ENCODE measurements around the gene C16orf87.

C16orf87 gene

GRCh38 chr16:46753015-46753414, 78.0 kb downstream of the C16orf87 start:
- DNase-seq = no peak

- DNase-seq = no peak
Measured at GRCh38 chr16:46751381-46751780, 79.6 kb downstream of the C16orf87 start.

- no peak for DNase-seq
Measured at GRCh38 chr16:46748775-46749705, 81.9 kb downstream of the C16orf87 start.

- no peak for DNase-seq
Measured at GRCh38 chr16:46747777-46748651, 83.0 kb downstream of the C16orf87 start, which contains the start of gene MYLK3. TSS of gene MYLK3 (minus strand) at chr16:46748344. CDS start at chr16:46748193, 151 bp downstream.

- no peak for DNase-seq
Measured at GRCh38 chr16:46746821-46747776, 83.9 kb downstream of the C16orf87 start.

Data from NCI-H2081 (cell line).